ENCODE measurements around the gene ITGAL. TPM values are rescaled to one million over a fixed set of nuclear protein-coding genes. Genes with fewer than 3 reads are reported as not detected.

The ITGAL gene
- total RNA-seq, 1 experiment from 2014 or later, result 0.57 TPM

DNA sequence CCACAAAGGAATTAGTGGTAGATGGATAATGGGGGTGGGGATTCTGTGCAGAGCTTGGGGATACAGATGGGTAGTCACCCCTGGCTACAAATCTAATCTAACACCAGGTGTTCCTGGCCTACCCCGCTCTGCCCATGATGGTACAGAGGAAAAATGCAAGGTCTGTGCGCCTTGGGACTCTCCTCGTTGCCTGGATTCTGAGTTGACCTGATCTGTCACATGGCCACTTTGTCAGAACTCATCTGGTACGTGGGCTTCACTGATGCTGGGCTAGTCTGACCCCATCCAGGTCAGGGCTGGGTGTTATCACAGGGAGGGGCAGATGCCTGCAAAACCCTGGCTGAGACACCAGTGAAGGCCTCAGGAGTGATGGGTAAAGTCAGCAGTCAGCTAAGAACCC is 80.4 kb downstream of the ITGAL start:
- Mint-ChIP-seq H3K27me3 (ENCODE audit: insufficient read depth, unreplicated experiment) (no peaks in the 10 kb centered on the region), H3K4me1 (ENCODE audit: low read depth, unreplicated experiment) (peaks cover 23% of the 10 kb centered on the region), H3K27ac (ENCODE audit: unreplicated experiment) (peak overlapping the region; percentile 45), H3K4me3 (ENCODE audit: unreplicated experiment) (no peak overlapping the region), H3K9me3 (ENCODE audit: unreplicated experiment) (no peaks in the 10 kb centered on the region), H3K36me3 (ENCODE audit: insufficient read depth, unreplicated experiment) (peaks cover 18% of the 10 kb centered on the region)
- ChIA-PET CTCF (no interaction called here), POLR2A (interaction anchor here (0.6 to 1.0 kb wide), 2 partner anchors 50 to 123 kb away, joined by 3 to 5 read pairs; partner anchors contain the start of gene DCTPP1)
- intact Hi-C loops (cut with micrococcal nuclease; ENCODE audit: unreplicated experiment), result no loop called here
- peaks cover 2% of the 10 kb centered on the region for H3K36me3 ChIP-seq (ENCODE audit: control insufficient read depth, insufficient read depth, low read length)
- no peaks in the 10 kb centered on the region for H3K27me3 ChIP-seq (replicated peaks; ENCODE audit: control insufficient read depth, insufficient read depth, low read length)
- peaks cover 25% of the 10 kb centered on the region for H3K4me1 ChIP-seq
- no TSS peak for BruUV-seq (replicated peaks)
- no peak for TF ChIP-seq CTCF (IDR thresholded peaks at IDR 0.05; ENCODE audit: insufficient read depth in 1 of 2, low read depth in 1 of 2, low read length in 1 of 2, severe bottlenecking in 1 of 2, unreplicated experiment in 1 of 2)
- H3K4me3 ChIP-seq (ENCODE audit: low read depth, low read length), result no peak overlapping the region
- no peak for DNase-seq
- no peaks in the 10 kb centered on the region for H3K9me3 ChIP-seq

DNA sequence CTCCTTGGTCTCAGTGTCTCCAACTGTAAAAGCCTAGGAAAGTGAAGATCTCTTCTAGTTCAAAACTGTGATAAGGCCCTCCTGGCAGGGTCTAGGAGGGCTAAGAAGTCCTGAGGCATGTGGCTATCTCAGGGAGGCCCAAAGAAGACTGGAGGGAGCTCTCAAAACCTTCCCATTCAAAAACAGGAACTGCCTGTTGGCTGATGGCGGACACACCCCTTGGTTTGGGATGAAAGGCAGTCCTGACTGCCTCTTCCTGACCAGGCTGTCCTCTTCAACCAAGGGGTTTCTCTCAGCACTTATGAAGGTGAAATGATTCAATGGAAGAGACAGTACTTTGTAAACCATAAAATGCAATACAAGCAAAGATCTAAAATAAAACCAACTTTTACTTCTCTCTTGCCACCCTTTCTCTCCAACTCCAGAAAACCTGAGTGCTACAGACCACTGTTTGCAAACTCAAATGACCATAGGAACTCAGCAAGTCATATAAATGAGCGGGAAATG is 80.9 kb downstream of the ITGAL start:
- Histone ChIP-seq H3K9me3 (no peaks in the 10 kb centered on the region), H3K4me3 (ENCODE audit: low read depth, low read length) (no peak overlapping the region), H3K36me3 (ENCODE audit: control insufficient read depth, insufficient read depth, low read length) (peaks cover 2% of the 10 kb centered on the region), H3K27me3 (replicated peaks; ENCODE audit: control insufficient read depth, insufficient read depth, low read length) (no peaks in the 10 kb centered on the region), H3K4me1 (peaks cover 20% of the 10 kb centered on the region)
- H3K36me3 Mint-ChIP-seq (ENCODE audit: insufficient read depth, unreplicated experiment), result peaks cover 18% of the 10 kb centered on the region
- H3K27me3 Mint-ChIP-seq (ENCODE audit: insufficient read depth, unreplicated experiment), result no peaks in the 10 kb centered on the region
- CTCF ChIA-PET, result no interaction called here
- no peak overlapping the region for H3K4me3 Mint-ChIP-seq (ENCODE audit: unreplicated experiment)
- no peak for DNase-seq
- no peak for TF ChIP-seq CTCF (IDR thresholded peaks at IDR 0.05; ENCODE audit: insufficient read depth in 1 of 2, low read depth in 1 of 2, low read length in 1 of 2, severe bottlenecking in 1 of 2, unreplicated experiment in 1 of 2)
- intact Hi-C loops (cut with micrococcal nuclease; ENCODE audit: unreplicated experiment), result no loop called here
- no peaks in the 10 kb centered on the region for H3K9me3 Mint-ChIP-seq (ENCODE audit: unreplicated experiment)
- POLR2A ChIA-PET, result interaction anchor here (0.6 to 1.0 kb wide), 3 partner anchors 13 to 124 kb away, joined by 3 to 5 read pairs (median 3); partner anchors contain the start of gene DCTPP1
- peak overlapping the region; percentile 45 for H3K27ac Mint-ChIP-seq (ENCODE audit: unreplicated experiment)
- H3K4me1 Mint-ChIP-seq (ENCODE audit: low read depth, unreplicated experiment), result peaks cover 18% of the 10 kb centered on the region
- no TSS peak for BruUV-seq (replicated peaks)

DNA sequence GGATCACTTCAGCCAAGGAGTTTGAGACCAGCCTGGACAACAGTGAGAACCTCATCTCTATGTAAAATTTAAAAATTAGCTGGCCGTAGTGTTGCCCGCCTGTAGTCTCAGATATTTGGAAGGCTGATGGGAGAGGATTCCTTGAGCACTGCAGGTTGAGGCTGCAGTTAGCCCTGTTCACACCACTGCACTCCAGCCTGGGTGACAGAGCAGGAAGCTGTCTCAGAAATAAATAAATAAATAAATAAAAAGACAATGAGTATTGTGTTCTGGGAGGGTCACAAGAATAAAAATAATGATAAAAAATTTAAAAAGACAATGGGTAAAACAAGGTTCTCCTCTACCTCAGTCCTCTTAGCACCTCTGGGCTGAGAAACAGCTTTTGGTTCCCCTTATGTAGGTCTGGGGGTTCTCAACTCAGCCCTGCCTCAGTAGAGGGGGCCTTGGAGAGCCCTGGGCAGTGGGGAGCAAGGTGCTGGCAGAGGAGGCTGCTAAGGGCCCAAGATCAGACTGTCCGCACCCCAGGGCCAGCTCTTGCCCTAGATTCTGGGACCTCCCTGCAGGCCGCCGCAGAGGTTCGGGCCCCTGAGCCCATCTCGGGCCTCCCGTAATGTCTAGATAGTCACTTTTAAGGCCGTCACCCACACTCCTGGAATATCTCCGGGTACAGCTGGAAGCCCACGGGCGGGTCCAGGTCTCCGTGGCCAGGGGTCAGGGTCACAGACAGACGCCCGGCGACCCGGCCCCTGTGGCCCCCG is 82.2 kb downstream of the ITGAL start:
- H3K4me1 ChIP-seq, result peaks cover 12% of the 10 kb centered on the region
- H3K9me3 ChIP-seq, result no peaks in the 10 kb centered on the region
- DNase-seq, result no peak
- ChIA-PET CTCF (no interaction called here), POLR2A (no interaction called here)
- no peak for TF ChIP-seq CTCF (IDR thresholded peaks at IDR 0.05; ENCODE audit: insufficient read depth in 1 of 2, low read depth in 1 of 2, low read length in 1 of 2, severe bottlenecking in 1 of 2, unreplicated experiment in 1 of 2)
- intact Hi-C loops (cut with micrococcal nuclease; ENCODE audit: unreplicated experiment), result no loop called here
- no peaks in the 10 kb centered on the region for H3K27me3 ChIP-seq (replicated peaks; ENCODE audit: control insufficient read depth, insufficient read depth, low read length)
- H3K4me3 Mint-ChIP-seq (ENCODE audit: unreplicated experiment), result no peak overlapping the region
- H3K36me3 Mint-ChIP-seq (ENCODE audit: insufficient read depth, unreplicated experiment), result peaks cover 18% of the 10 kb centered on the region
- no peaks in the 10 kb centered on the region for H3K9me3 Mint-ChIP-seq (ENCODE audit: unreplicated experiment)
- BruUV-seq (replicated peaks), result no TSS peak
- H3K4me1 Mint-ChIP-seq (ENCODE audit: low read depth, unreplicated experiment), result peaks cover 6% of the 10 kb centered on the region
- peaks cover 2% of the 10 kb centered on the region for H3K36me3 ChIP-seq (ENCODE audit: control insufficient read depth, insufficient read depth, low read length)
- H3K4me3 ChIP-seq (ENCODE audit: low read depth, low read length), result no peak overlapping the region
- H3K27ac Mint-ChIP-seq (ENCODE audit: unreplicated experiment), result no peak overlapping the region
- no peaks in the 10 kb centered on the region for H3K27me3 Mint-ChIP-seq (ENCODE audit: insufficient read depth, unreplicated experiment)
